Liver (tissue), 3 donors: ENCODE data around the gene ARL6IP6.

Experiments
- EGR1 ChIP-seq, 2 donors: IDR thresholded peaks; 2 replicates each; pipeline ENCODE4 v1.6.1; 2016 to 2018; ENCODE audit warnings: antibody characterized with exemption in 2 of 2, low read depth in 2 of 2
- GABPA ChIP-seq, 2 donors: IDR thresholded peaks in 1 of 2; conservative IDR thresholded peaks in 1 of 2; 2 replicates each; pipeline ENCODE4 v1.6.1; 2016; ENCODE audit warnings: antibody characterized with exemption in 2 of 2, mild to moderate bottlenecking in 1 of 2, moderate library complexity in 1 of 2
- JUND ChIP-seq, 2 donors: IDR thresholded peaks; 2 replicates each; pipeline ENCODE4 v1.6.1; 2016; ENCODE audit warnings: antibody characterized with exemption in 2 of 2
- MAX ChIP-seq: IDR thresholded peaks from 2 replicates; pipeline ENCODE4 v1.6.1; 2016; ENCODE audit warnings: antibody characterized with exemption
- NR2F2 ChIP-seq: IDR thresholded peaks from 2 replicates; pipeline ENCODE4 v1.6.1; 2016; ENCODE audit warnings: antibody characterized with exemption
- RAD21 ChIP-seq, 2 donors: IDR thresholded peaks; 2 replicates each; pipeline ENCODE4 v1.6.1; 2016; ENCODE audit warnings: antibody characterized with exemption in 2 of 2, mild to moderate bottlenecking in 2 of 2
- REST ChIP-seq: IDR thresholded peaks from 2 replicates; pipeline ENCODE4 v1.6.1; 2016; ENCODE audit warnings: antibody characterized with exemption, mild to moderate bottlenecking
- RXRA ChIP-seq, 2 donors: IDR thresholded peaks; 2 replicates each; pipeline ENCODE4 v1.6.1; 2017 to 2018; ENCODE audit warnings: antibody characterized with exemption in 2 of 2, mild to moderate bottlenecking in 1 of 2
- TAF1 ChIP-seq: conservative IDR thresholded peaks from 2 replicates; pipeline ENCODE4 v1.6.1; 2016; ENCODE audit warnings: antibody characterized with exemption, mild to moderate bottlenecking
- YY1 ChIP-seq: IDR thresholded peaks from 2 replicates; pipeline ENCODE4 v1.6.1; 2016; ENCODE audit warnings: antibody characterized with exemption, mild to moderate bottlenecking
- TF ChIP-seq, protein P1 (sequence below): fragments of 150-350 bp; IDR thresholded peaks from 2 replicates; pipeline ENCODE4 v1.5.1; 2017; ENCODE audit warnings: improper control_type of control experiment, low read depth, low read length; ENCODE audit not compliant: missing input control
- TF ChIP-seq, protein P2 (sequence below): IDR thresholded peaks from 2 replicates; pipeline ENCODE4 v1.6.1; 2016; ENCODE audit warnings: antibody characterized with exemption
- TF ChIP-seq, protein P3 (sequence below): IDR thresholded peaks from 2 replicates; pipeline ENCODE4 v1.6.1; 2016; ENCODE audit warnings: antibody characterized with exemption
- donor health status: healthy.
- donor health status: healthy.

DNA sequence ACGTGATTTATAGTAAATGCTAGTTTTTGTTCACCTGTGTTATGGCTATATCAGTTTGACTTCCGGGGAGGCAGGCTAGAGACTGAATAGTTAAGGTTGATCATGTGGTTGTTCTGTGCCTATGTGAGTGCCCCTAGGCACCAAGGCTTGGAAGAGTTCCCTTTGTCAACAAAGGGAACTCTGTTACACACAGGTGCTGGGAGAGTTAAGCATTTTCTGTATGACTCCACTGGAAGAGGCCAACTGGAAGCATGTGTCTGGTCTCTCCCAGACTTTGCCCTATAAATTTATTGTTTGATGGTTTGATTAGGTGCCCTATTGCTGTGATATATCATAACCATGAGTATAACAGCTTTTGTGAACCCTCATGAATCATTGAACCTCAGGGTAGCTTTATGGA, 63.8 kb downstream of the ARL6IP6 start:
- TF ChIP-seq, protein P1, sequence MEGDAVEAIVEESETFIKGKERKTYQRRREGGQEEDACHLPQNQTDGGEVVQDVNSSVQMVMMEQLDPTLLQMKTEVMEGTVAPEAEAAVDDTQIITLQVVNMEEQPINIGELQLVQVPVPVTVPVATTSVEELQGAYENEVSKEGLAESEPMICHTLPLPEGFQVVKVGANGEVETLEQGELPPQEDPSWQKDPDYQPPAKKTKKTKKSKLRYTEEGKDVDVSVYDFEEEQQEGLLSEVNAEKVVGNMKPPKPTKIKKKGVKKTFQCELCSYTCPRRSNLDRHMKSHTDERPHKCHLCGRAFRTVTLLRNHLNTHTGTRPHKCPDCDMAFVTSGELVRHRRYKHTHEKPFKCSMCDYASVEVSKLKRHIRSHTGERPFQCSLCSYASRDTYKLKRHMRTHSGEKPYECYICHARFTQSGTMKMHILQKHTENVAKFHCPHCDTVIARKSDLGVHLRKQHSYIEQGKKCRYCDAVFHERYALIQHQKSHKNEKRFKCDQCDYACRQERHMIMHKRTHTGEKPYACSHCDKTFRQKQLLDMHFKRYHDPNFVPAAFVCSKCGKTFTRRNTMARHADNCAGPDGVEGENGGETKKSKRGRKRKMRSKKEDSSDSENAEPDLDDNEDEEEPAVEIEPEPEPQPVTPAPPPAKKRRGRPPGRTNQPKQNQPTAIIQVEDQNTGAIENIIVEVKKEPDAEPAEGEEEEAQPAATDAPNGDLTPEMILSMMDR = no peak
- TF ChIP-seq, protein P2, sequence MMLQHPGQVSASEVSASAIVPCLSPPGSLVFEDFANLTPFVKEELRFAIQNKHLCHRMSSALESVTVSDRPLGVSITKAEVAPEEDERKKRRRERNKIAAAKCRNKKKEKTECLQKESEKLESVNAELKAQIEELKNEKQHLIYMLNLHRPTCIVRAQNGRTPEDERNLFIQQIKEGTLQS = no peak
- TF ChIP-seq RAD21 (IDR thresholded peaks at IDR 0.05) (no peak), GABPA (IDR thresholded peaks at IDR 0.05 in 1 of 2, conservative IDR thresholded peaks at IDR 0.05 in 1 of 2) (no peak), TAF1 (no peak), YY1 (no peak), EGR1 (IDR thresholded peaks at IDR 0.05; ENCODE audit: low read depth in 2 of 2) (no peak), MAX (no peak), REST (no peak), RXRA (IDR thresholded peaks at IDR 0.05) (no peak), NR2F2 (no peak), JUND (IDR thresholded peaks at IDR 0.05) (no peak)
- TF ChIP-seq, protein P3, sequence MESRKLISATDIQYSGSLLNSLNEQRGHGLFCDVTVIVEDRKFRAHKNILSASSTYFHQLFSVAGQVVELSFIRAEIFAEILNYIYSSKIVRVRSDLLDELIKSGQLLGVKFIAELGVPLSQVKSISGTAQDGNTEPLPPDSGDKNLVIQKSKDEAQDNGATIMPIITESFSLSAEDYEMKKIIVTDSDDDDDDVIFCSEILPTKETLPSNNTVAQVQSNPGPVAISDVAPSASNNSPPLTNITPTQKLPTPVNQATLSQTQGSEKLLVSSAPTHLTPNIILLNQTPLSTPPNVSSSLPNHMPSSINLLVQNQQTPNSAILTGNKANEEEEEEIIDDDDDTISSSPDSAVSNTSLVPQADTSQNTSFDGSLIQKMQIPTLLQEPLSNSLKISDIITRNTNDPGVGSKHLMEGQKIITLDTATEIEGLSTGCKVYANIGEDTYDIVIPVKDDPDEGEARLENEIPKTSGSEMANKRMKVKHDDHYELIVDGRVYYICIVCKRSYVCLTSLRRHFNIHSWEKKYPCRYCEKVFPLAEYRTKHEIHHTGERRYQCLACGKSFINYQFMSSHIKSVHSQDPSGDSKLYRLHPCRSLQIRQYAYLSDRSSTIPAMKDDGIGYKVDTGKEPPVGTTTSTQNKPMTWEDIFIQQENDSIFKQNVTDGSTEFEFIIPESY = no peak
